Activated CD8-positive, alpha-beta memory T cell treated with anti-CD3 and anti-CD28 coated beads for 4 hours (primary cell): ENCODE results near the gene RARB.

Experiments used
- DNase-seq, 2 donors: peaks; one replicate each; pipeline ENCODE4 v3.0.0-alpha.2; 2020; ENCODE audit warnings: low read depth in 2 of 2

Gene RARB

GRCh38 chr3:25508433-25508832 is 80.4 kb downstream of the RARB start:
- DNase-seq: no peak

GRCh38 chr3:25508901-25509300 is 80.8 kb downstream of the RARB start:
- DNase-seq: no peak

- DNase-seq: no peak
These were observed 82.7 kb downstream of the RARB start for GRCh38 chr3:25510797-25511196.

- DNase-seq: no peak
These were observed 84.1 kb downstream of the RARB start for GRCh38 chr3:25511972-25512721.

- no peak for DNase-seq
These were observed 85.7 kb downstream of the RARB start for GRCh38 chr3:25513642-25514266.

- no peak for DNase-seq
These were observed 87.1 kb downstream of the RARB start for GRCh38 chr3:25515171-25515570.

GRCh38 chr3:25520926-25521559 is 93.0 kb downstream of the RARB start:
- no peak for DNase-seq

GRCh38 chr3:25527336-25527735 is 99.3 kb downstream of the RARB start:
- DNase-seq: no peak

GRCh38 chr3:25527801-25528200 is 99.7 kb downstream of the RARB start:
- DNase-seq: no peak

- no peak for DNase-seq
These were observed 103.9 kb downstream of the RARB start for GRCh38 chr3:25531971-25532370.

- no peak for DNase-seq
These were observed 104.5 kb downstream of the RARB start for GRCh38 chr3:25532431-25533162.

- DNase-seq: no peak
These were observed 105.3 kb downstream of the RARB start for GRCh38 chr3:25533399-25533798.

GRCh38 chr3:25534007-25534406 is 105.9 kb downstream of the RARB start:
- no peak for DNase-seq

GRCh38 chr3:25536521-25537391 is 108.7 kb downstream of the RARB start:
- no peak for DNase-seq

GRCh38 chr3:25537516-25537915 is 109.5 kb downstream of the RARB start:
- DNase-seq: no peak

- DNase-seq: no peak
These were observed 112.2 kb downstream of the RARB start for GRCh38 chr3:25540273-25540672.

GRCh38 chr3:25542492-25543039 is 114.5 kb downstream of the RARB start:
- no peak for DNase-seq

- no peak for DNase-seq
These were observed 119.0 kb downstream of the RARB start for GRCh38 chr3:25547103-25547502.

- no peak for DNase-seq
These were observed 120.0 kb downstream of the RARB start for GRCh38 chr3:25547943-25548674.

GRCh38 chr3:25548836-25549235 is 120.8 kb downstream of the RARB start:
- no peak for DNase-seq
